BLaER1 (cell line): ENCODE data around the gene AACS.
"Not testable (repeated sequence)": the region's sequence is repeated elsewhere in the genome, so short reads cannot be mapped to it uniquely, and the experiment has no call there.

ENCODE experiments used
- H3K27ac ChIP-seq: shearing (Covaris generic); formaldehyde crosslinking; 2 replicates; pipeline ENCODE4 v1.8.1; 2022
- H3K27me3 ChIP-seq: shearing (Covaris generic); formaldehyde crosslinking; 2 replicates; pipeline ENCODE4 v1.8.1; 2022
- H3K36me3 ChIP-seq: shearing (Covaris generic); formaldehyde crosslinking; 2 replicates; pipeline ENCODE4 v1.8.1; 2022
- H3K4me1 ChIP-seq: shearing (Covaris generic); formaldehyde crosslinking; 2 replicates; pipeline ENCODE4 v1.8.1; 2022
- H3K4me2 ChIP-seq: shearing (Covaris generic); formaldehyde crosslinking; 2 replicates; pipeline ENCODE4 v1.8.1; 2022
- H3K4me3 ChIP-seq: shearing (Covaris generic); formaldehyde crosslinking; 2 replicates; pipeline ENCODE4 v1.8.1; 2022
- H3K9ac ChIP-seq: shearing (Covaris generic); formaldehyde crosslinking; 2 replicates; pipeline ENCODE4 v1.8.1; 2022
- H3K9me3 ChIP-seq: shearing (Covaris generic); formaldehyde crosslinking; 2 replicates; pipeline ENCODE4 v1.8.1; 2022
- H4K20me1 ChIP-seq: shearing (Covaris generic); formaldehyde crosslinking; 2 replicates; pipeline ENCODE4 v1.8.1; 2022
- Cebpa-rat ChIP-seq: shearing (Covaris generic); IDR thresholded peaks from 2 replicates; pipeline ENCODE4 v1.8.1; 2022

The AACS gene

GRCh38 chr12:125096894-125097293 is 31.7 kb downstream of the AACS start:
- no peaks in the 10 kb centered on the region for H3K9me3 ChIP-seq
- no peak overlapping the region for H3K4me3 ChIP-seq
- TF ChIP-seq Cebpa-rat: no peak
- no peak overlapping the region for H3K9ac ChIP-seq
- H3K27me3 ChIP-seq: no peaks in the 10 kb centered on the region
- H3K36me3 ChIP-seq: peaks cover 34% of the 10 kb centered on the region
- peak overlapping the region; percentile 73 for H3K4me2 ChIP-seq
- no peak overlapping the region for H3K27ac ChIP-seq
- H3K4me1 ChIP-seq: peaks cover 71% of the 10 kb centered on the region
- H4K20me1 ChIP-seq: peaks cover 8% of the 10 kb centered on the region; the same call in 1 of the 2 replicates

GRCh38 chr12:125097427-125097826 is 32.2 kb downstream of the AACS start:
- H3K27me3 ChIP-seq: no peaks in the 10 kb centered on the region
- no peak overlapping the region for H3K9ac ChIP-seq
- TF ChIP-seq Cebpa-rat: no peak
- H3K27ac ChIP-seq: no peak overlapping the region
- peak overlapping the region; percentile 73 for H3K4me2 ChIP-seq
- peaks cover 32% of the 10 kb centered on the region for H3K36me3 ChIP-seq
- H3K4me3 ChIP-seq: no peak overlapping the region
- no peaks in the 10 kb centered on the region for H3K9me3 ChIP-seq
- peaks cover 70% of the 10 kb centered on the region for H3K4me1 ChIP-seq
- peaks cover 8% of the 10 kb centered on the region; the same call in 1 of the 2 replicates for H4K20me1 ChIP-seq

- H3K27me3 ChIP-seq: no peaks in the 10 kb centered on the region
- H3K9me3 ChIP-seq: no peaks in the 10 kb centered on the region
- no peak for TF ChIP-seq Cebpa-rat
- peak overlapping the region; percentile 73 for H3K4me2 ChIP-seq
- peaks cover 61% of the 10 kb centered on the region for H3K4me1 ChIP-seq
- no peak overlapping the region for H3K9ac ChIP-seq
- H4K20me1 ChIP-seq: peaks cover 8% of the 10 kb centered on the region; the same call in 1 of the 2 replicates
- H3K36me3 ChIP-seq: peaks cover 31% of the 10 kb centered on the region
- no peak overlapping the region for H3K27ac ChIP-seq
- no peak overlapping the region for H3K4me3 ChIP-seq
Observed at GRCh38 chr12:125098676-125099408, 33.6 kb downstream of the AACS start.

GRCh38 chr12:125099409-125099782 is 34.2 kb downstream of the AACS start:
- Histone ChIP-seq H3K9ac (no peak overlapping the region), H3K36me3 (peaks cover 31% of the 10 kb centered on the region), H3K9me3 (no peaks in the 10 kb centered on the region), H3K27me3 (no peaks in the 10 kb centered on the region), H3K4me2 (peak overlapping the region; percentile 73), H3K4me1 (peaks cover 61% of the 10 kb centered on the region), H3K27ac (no peak overlapping the region), H4K20me1 (peaks cover 8% of the 10 kb centered on the region; the same call in 1 of the 2 replicates), H3K4me3 (no peak overlapping the region)
- no peak for TF ChIP-seq Cebpa-rat

- Histone ChIP-seq H3K9ac (no peak overlapping the region), H3K36me3 (peaks cover 27% of the 10 kb centered on the region), H3K4me2 (no peak overlapping the region), H3K9me3 (no peaks in the 10 kb centered on the region), H4K20me1 (peaks cover 8% of the 10 kb centered on the region; the same call in 1 of the 2 replicates), H3K4me3 (no peak overlapping the region), H3K27me3 (no peaks in the 10 kb centered on the region), H3K27ac (no peak overlapping the region), H3K4me1 (peaks cover 63% of the 10 kb centered on the region)
- no peak for TF ChIP-seq Cebpa-rat
Observed at GRCh38 chr12:125100551-125101434, 35.6 kb downstream of the AACS start.

- no peaks in the 10 kb centered on the region for H4K20me1 ChIP-seq
- H3K4me1 ChIP-seq: peaks cover 55% of the 10 kb centered on the region
- peak overlapping the region; percentile 78 for H3K4me2 ChIP-seq
- H3K4me3 ChIP-seq: 0 out of 2 replicates have a peak overlapping the region, but pooled peaks have one; percentile 8
- peak overlapping the region; percentile 53 for H3K27ac ChIP-seq
- H3K9ac ChIP-seq: no peak overlapping the region
- no peak for TF ChIP-seq Cebpa-rat
- H3K9me3 ChIP-seq: no peaks in the 10 kb centered on the region
- peaks cover 51% of the 10 kb centered on the region for H3K36me3 ChIP-seq
- no peaks in the 10 kb centered on the region for H3K27me3 ChIP-seq
Observed at GRCh38 chr12:125104982-125105381, 39.7 kb downstream of the AACS start.

- H3K9ac ChIP-seq: peak overlapping the region; percentile 11
- no peaks in the 10 kb centered on the region for H4K20me1 ChIP-seq
- peaks cover 61% of the 10 kb centered on the region for H3K4me1 ChIP-seq
- no peaks in the 10 kb centered on the region for H3K9me3 ChIP-seq
- H3K4me3 ChIP-seq: peak overlapping the region; percentile 8; the same call in 1 of the 2 replicates
- no peak for TF ChIP-seq Cebpa-rat
- H3K4me2 ChIP-seq: peak overlapping the region; percentile 78
- H3K27ac ChIP-seq: peak overlapping the region; percentile 53
- H3K36me3 ChIP-seq: peaks cover 48% of the 10 kb centered on the region
- H3K27me3 ChIP-seq: no peaks in the 10 kb centered on the region
Observed at GRCh38 chr12:125105600-125105999, 40.4 kb downstream of the AACS start.

- Histone ChIP-seq H3K4me2 (no peak overlapping the region), H3K9ac (no peak overlapping the region), H4K20me1 (no peaks in the 10 kb centered on the region), H3K27me3 (no peaks in the 10 kb centered on the region), H3K9me3 (peaks cover 11% of the 10 kb centered on the region), H3K4me3 (no peak overlapping the region), H3K27ac (no peak overlapping the region), H3K4me1 (peaks cover 58% of the 10 kb centered on the region), H3K36me3 (peaks cover 60% of the 10 kb centered on the region)
- no peak for TF ChIP-seq Cebpa-rat
Observed at GRCh38 chr12:125110641-125111360, 45.6 kb downstream of the AACS start.

- Histone ChIP-seq H4K20me1 (no peaks in the 10 kb centered on the region), H3K36me3 (peaks cover 60% of the 10 kb centered on the region), H3K4me2 (no peak overlapping the region), H3K27ac (no peak overlapping the region), H3K9me3 (peaks cover 11% of the 10 kb centered on the region), H3K9ac (no peak overlapping the region), H3K4me1 (peaks cover 57% of the 10 kb centered on the region), H3K27me3 (no peaks in the 10 kb centered on the region), H3K4me3 (no peak overlapping the region)
- no peak for TF ChIP-seq Cebpa-rat
Observed at GRCh38 chr12:125111403-125111802, 46.2 kb downstream of the AACS start.

- peaks cover 62% of the 10 kb centered on the region for H3K36me3 ChIP-seq
- not testable (repeated sequence) for H3K27ac ChIP-seq, H3K4me3 ChIP-seq, H3K27me3 ChIP-seq, H3K9ac ChIP-seq, H4K20me1 ChIP-seq, H3K4me2 ChIP-seq
- peaks cover 11% of the 10 kb centered on the region for H3K9me3 ChIP-seq
- peaks cover 45% of the 10 kb centered on the region for H3K4me1 ChIP-seq
Observed at GRCh38 chr12:125112614-125113013, 47.4 kb downstream of the AACS start.
